T-helper 1 cell (primary cell): ENCODE measurements around the gene ZSCAN5A.
A peak's percentile ranks its signal among the peaks of the same experiment; 100 is the strongest.
"Not testable (repeated sequence)": the region's sequence is repeated elsewhere in the genome, so short reads cannot be mapped to it uniquely, and the experiment has no call there.

Experiments
- DNase-seq, 5 donors: peaks; one replicate each; pipeline ENCODE4 v3.0.0-alpha.2; 2012 to 2020
- total RNA-seq, 4 donors: gene quantifications; one replicate each; lab custom pipeline; 2026; lab: John Stamatoyannopoulos, UW

The ZSCAN5A gene, protein sequence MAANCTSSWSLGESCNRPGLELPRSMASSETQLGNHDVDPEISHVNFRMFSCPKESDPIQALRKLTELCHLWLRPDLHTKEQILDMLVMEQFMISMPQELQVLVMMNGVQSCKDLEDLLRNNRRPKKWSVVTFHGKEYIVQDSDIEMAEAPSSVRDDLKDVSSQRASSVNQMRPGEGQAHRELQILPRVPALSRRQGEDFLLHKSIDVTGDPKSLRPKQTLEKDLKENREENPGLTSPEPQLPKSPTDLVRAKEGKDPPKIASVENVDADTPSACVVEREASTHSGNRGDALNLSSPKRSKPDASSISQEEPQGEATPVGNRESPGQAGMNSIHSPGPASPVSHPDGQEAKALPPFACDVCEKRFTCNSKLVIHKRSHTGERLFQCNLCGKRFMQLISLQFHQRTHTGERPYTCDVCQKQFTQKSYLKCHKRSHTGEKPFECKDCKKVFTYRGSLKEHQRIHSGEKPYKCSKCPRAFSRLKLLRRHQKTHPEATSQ
- 3.2 to 6.2 (median 5.2) reads per million in 4 donors for total RNA-seq

GRCh38 chr19:56314381-56315076 lies at the start of gene ZSCAN5A:
TSS of gene ZSCAN5A (minus strand) at chr19:56314839. CDS start at chr19:56225046, 89,793 bp downstream.
- peak; percentile 95 to 98 (median 97) for DNase-seq

- no peak for DNase-seq
Observed at GRCh38 chr19:56360841-56361240, 46.2 kb upstream of the ZSCAN5A start.

DNA sequence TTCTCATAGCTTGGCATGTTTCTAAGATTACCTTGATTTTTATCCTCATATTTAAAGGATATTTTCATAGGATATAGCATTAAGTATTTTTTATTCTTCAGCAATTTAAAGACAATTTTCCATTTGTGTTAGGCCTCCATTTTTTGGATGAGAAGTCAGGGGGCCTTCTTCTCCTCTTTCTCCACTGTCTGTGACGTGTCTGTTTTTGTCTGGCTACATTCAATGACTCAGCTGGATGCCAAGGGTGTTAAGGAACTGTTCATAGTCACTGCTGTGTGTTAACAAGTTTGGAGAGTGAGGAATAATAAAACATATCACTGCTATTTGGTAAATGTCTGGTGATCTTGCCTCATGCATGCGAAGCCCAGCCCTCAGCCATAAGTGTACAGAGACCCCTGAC lies 42.3 kb upstream of the ZSCAN5A start:
- no peak for DNase-seq

DNA sequence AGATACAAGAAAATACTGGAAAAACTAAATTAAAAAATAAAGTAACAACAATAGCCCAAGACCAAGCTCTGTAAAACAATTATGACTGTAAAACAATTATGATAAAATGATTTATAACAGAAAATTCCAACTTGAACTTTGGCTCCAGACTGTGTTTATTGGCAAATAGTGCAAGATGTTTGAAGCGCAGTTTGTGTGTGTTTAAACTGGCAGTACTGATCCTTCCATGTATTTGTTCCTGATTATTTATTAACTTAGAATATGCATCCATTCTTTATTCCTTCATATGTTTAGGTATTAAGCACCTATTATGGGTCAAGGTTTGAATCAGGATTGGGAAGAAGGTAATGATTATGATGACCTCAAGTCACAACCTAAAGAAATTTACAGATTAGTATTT lies 40.9 kb upstream of the ZSCAN5A start:
- DNase-seq, result no peak

- DNase-seq, result no peak
Observed at GRCh38 chr19:56351208-56351607, 36.6 kb upstream of the ZSCAN5A start.

DNA sequence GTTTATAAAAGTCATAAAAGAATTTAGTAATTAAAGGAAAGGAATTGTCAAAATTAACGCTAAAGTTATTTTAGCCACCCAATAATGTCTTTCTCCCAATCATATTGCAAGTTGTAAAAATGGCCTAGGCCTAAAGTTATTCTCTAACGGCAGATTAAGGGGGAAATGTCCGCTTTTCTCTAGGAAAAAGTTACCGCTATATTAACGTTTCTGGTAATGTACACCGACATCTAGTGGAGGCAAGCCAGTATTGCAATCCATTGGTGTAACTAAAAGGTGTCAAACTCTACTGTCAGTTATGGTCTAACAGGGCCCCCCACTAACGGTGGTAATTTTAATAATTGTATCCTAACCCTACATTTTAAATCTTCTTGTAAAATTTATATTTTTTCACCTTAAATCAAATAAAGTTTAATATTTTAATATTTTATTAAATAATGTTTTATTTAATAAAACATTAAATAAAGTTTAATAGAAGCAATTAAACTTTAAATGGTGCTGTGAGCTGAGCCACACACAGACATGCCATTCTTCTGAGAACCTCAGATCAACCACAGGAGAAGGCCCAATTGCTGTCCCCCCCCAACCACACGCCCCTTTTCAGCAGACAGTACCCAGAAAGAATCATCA lies 35.9 kb upstream of the ZSCAN5A start:
- peak in 4 of 5 donors; percentile 10 to 33 (median 22) for DNase-seq

- DNase-seq, result peak in 1 of 5 donors; percentile 11
Observed at GRCh38 chr19:56348289-56348877, 33.7 kb upstream of the ZSCAN5A start.

GRCh38 chr19:56347163-56347778 lies 32.6 kb upstream of the ZSCAN5A start:
- DNase-seq, result no peak

- no peak for DNase-seq
Observed at GRCh38 chr19:56341948-56342347, 27.3 kb upstream of the ZSCAN5A start.

- not testable (repeated sequence) for DNase-seq
Observed at GRCh38 chr19:56339031-56339430, 24.4 kb upstream of the ZSCAN5A start.

DNA sequence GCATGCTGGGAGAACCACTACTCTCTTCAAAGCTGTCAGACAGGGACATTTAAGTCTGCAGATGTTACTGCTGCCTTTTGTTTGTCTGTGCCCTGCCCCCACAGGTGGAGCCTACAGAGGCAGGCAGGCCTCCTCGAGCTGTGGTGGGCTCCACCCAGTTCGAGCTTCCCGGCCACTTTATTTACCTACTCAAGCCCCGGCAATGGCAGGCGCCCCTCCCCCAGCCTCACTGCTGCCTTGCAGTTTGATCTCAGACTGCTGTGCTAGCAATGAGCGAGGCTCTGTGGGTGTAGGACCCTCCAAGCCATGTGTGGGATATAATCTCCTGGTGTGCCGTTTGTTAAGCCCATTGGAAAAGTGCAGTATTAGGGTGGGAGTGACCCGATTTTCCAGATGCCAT lies 22.4 kb upstream of the ZSCAN5A start:
- not testable (repeated sequence) for DNase-seq

DNA sequence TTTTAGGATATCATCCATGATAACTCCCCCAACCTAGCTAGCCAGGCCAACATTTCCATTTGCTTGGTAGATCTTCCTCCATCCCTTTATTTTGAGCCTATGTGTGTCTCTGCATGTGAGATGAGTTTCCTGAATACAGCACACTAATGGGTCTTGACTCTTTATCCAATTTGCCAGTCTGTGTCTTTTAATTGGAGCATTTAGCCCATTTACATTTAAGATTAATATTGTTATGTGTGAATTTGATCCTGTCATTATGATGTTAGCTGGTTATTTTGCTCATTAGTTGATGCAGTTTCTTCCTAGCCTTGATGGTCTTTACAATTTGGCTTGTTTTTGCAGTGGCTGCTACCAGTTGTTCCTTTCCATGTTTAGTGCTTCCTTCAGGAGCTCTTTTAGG lies 20.7 kb upstream of the ZSCAN5A start:
- not testable (repeated sequence) for DNase-seq

GRCh38 chr19:56333506-56333905 lies 18.9 kb upstream of the ZSCAN5A start:
- peak in 3 of 5 donors; percentile 27 to 34 (median 31) for DNase-seq

DNA sequence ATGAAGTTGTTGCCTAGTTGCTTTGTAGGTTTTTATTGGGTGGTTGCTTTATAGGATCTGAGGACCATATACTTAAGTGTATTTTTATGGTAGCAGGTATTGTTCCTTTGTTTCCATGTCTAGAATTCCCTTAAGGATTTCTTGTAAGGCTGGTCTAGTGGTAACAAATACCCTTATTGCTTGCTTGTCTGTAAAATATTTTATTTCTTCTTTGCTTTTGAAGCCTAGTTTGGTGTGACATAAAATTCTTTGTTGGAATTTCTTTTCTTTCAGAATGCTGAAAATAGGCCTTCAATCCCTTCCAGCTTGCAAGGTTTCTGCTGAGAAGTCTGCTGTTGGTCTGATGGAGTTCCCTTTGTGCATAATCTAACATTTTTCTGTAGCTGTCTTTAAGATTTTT lies 18.1 kb upstream of the ZSCAN5A start:
- DNase-seq, result no peak

DNA sequence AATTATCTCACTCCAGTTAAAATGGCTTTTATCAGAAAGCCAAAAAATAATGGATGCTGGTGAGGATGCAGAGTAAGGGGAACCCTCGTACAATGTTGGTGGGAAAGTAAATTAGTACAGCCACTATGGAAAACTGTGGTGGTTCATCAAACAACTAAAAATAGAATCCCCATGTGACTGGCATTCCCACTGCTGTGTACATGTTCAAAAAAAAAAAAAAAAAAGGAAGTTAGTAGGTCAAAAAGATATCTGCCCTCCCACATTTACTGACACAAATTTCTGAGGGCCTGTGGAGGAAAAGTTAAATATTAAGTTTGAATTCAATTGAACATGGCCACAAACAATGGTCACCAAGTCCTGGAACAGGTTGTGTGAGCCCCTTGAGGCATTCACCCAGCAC lies 9.8 kb upstream of the ZSCAN5A start:
- DNase-seq, result no peak

GRCh38 chr19:56321989-56322440 lies 7.4 kb upstream of the ZSCAN5A start:
- no peak for DNase-seq

GRCh38 chr19:56321254-56321988 lies 6.8 kb upstream of the ZSCAN5A start:
- no peak for DNase-seq

- DNase-seq, result no peak
Observed at GRCh38 chr19:56319991-56320390, 5.4 kb upstream of the ZSCAN5A start.

- DNase-seq, result no peak
Observed at GRCh38 chr19:56317749-56318148, 3.1 kb upstream of the ZSCAN5A start.

DNA sequence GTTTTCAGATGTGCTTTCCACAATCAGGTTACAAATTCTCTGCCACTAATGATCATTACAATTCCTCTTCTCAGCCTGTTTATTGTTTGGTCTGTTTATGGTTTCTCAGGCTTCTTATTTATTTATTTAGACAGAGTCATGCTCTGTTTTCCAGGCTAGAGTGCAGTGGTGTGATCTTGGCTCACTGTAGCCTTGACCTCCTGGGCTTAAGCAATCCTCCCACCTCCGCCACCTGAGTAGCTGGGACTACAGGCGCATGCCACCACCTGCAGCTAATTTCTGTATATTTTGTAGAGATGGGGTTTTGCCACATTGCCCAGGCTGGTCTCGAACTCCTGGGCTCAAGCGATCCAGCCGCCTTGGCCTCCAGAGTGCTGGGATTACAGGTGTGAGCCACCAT lies 2.1 kb upstream of the ZSCAN5A start:
- no peak for DNase-seq

- DNase-seq, result peak; percentile 79 to 96 (median 87)
Observed at GRCh38 chr19:56315077-56315828, 614 bp upstream of the ZSCAN5A start.
